OCI-LY7 (cell line): ENCODE results near the gene VRK3.
"Not testable (repeated sequence)": the region's sequence is repeated elsewhere in the genome, so short reads cannot be mapped to it uniquely, and the experiment has no call there.

Experiments
- CTCF ChIP-seq: fragments of 200-600 bp; sonication (generic); conservative IDR thresholded peaks from 2 replicates; pipeline ENCODE4 v1.5.1; 2014; ENCODE audit warnings: mild to moderate bottlenecking, antibody characterized with exemption, low read length, moderate library complexity, mixed read lengths
- EZH2phosphoT487 ChIP-seq: fragments of 200-600 bp; sonication (generic); IDR thresholded peaks from 2 replicates; pipeline ENCODE4 v1.6.1; 2018; ENCODE audit warnings: low read depth, borderline replicate concordance, mild to moderate bottlenecking, mixed run types, antibody characterized with exemption, low read length, moderate library complexity, mixed read lengths

DNA sequence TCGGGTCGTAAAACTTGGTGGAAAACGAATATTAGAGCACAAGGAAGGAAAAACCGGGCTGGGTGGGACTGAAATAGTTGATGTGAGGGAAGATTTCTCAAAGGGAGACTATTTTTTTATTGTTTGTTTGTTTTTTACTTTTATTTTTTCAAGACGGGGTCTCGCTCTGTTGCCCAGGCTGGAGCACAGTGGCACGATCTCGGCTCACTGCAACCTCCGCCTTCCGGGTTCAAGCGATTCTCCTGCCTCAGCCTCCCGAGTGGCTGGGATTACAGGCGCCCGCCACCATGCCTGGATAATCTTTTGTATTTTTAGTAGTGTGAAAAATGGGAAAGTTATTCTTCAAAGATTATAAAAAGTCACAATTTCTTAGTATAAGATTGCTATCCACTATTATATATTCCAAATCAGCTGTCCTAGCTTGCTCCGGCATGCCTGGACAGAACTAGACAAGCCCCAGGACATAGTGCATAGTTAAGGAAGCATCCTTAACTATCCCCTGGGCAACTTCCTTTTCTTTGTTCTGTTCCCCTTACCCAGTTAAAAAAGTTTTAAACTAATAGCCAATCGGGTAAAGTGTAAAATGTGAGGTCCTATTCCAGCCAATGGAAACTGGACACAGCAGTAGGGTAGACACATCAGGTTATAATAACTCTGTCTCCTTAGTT lies 26.2 kb upstream of the VRK3 start:
- not testable (repeated sequence) for TF ChIP-seq CTCF, EZH2phosphoT487
